Renal cortical epithelial cell (primary cell): ENCODE results near the gene TRIP13. TPM values are rescaled to one million over a fixed set of nuclear protein-coding genes. Genes with fewer than 3 reads are reported as not detected.

Source experiments
- DNase-seq: peaks from one replicate; pipeline ENCODE4 v3.0.0-alpha.2; 2011; ENCODE audit warnings: low read depth
- total RNA-seq: library from RNA; depleted of rRNA; stranded (reverse); fragments of >200 nt; gene quantifications from 2 replicates; pipeline ENCODE4 v1.2.3, GENCODE V29; 2014

TRIP13 gene
- total RNA-seq, 1 donor from 2014 or later, result 4.3 TPM

- DNase-seq, result no peak
These were observed 74.3 kb downstream of the TRIP13 start for GRCh38 chr5:966941-967340.

Other genes starting within 250 kb of the TRIP13 start
- gene TPPP, start 199.5 kb upstream of the TRIP13 start, total RNA-seq, result 0.17 and 0.25 TPM in 2 replicates
- gene ZDHHC11B, start 108.2 kb upstream of the TRIP13 start, total RNA-seq, result not detected in 2 replicates
- gene ZDHHC11, start 41.9 kb upstream of the TRIP13 start, total RNA-seq, result under 0.01 and 2.3 TPM in 2 replicates
- gene BRD9, start 83 bp upstream of the TRIP13 start, total RNA-seq, result 34.2 and 45.4 TPM in 2 replicates
- gene NKD2, start 115.9 kb downstream of the TRIP13 start, total RNA-seq, result 0.10 TPM in 1 of 2 replicates, not detected in the other
- 35.8 and 42.2 TPM in 2 replicates for gene SLC12A7, start 219.2 kb downstream of the TRIP13 start, total RNA-seq